GM21447 (cell line): ENCODE data around the gene IPCEF1.
A peak's percentile ranks its signal among the peaks of the same experiment; 100 is the strongest.
"Not testable (repeated sequence)": the region's sequence is repeated elsewhere in the genome, so short reads cannot be mapped to it uniquely, and the experiment has no call there.

Experiments used
- ATAC-seq: cut with Tn5 transposase; IDR thresholded peaks from one replicate; pipeline ENCODE4 v1.9.1; 2021; ENCODE audit not compliant: unreplicated experiment

Gene IPCEF1

DNA sequence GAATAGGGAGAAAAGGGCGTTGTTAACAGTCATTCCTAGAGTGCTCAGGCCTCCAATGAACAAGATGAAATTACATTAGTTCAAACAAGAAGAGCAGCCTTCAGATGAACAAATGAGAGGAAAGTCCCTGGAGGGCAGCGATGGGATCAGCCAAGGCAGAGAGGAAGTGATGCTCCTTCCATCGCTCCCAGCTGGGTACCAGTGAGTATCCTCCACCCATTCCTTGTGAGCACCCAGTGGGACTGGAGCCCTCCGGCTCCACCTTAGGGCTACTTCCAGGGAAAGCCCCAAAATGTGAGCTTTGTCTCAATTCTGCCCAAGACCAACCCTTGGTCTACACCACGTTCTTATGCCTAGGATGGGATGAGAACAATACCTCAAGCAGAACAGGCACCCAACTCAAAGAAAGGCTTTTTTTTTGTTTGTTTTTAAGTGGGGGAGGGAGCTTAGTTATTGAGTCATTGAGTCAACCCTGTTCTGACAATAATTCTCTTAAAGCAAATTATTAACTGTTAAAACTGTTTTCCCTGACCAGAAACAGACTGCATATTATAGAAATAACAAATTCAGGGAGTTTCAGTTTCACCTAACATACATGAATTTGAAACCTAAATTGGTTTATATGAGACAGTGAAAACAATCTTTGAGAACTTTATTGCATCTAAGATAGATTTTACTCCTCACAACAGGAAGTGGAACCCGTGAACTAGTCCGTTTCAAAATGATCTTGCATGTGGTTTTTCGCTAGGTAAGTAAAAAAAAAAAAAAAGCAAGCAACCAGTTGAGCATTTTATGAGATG, 106.9 kb downstream of the IPCEF1 start:
- ATAC-seq: peak; percentile 68

DNA sequence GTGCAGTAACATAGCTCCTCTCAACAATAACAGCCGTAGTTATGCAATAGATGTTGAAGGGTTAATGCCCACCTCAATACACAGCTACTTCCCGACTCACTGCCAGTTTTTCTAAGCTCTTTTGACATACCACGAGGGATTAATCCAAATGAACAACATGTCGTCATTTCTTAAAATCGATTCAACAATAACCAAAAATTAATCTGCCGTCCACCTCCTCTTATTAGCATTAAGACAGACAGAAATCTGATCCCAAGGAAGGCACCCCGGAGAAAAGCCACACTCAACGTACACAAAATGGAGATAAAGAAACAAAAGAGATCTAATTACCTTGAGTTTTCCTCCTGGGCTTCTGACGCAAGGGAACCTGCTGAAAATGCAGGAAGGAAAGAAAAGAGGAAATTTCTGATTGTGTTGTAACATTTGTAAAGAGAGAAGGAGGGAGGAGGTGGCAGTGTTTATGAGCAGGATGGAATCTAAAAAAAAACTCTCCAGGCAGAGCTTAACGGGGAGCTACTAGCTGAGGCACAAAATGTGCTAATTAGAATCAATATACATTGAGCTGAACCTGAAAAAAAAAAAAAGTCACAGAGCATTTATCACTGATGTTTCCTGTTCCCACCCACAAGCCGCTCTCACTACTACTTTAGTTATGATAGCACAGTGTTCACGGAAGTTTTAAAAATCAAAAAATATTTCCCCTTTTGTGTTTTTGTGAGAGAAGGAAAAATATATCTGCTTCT, 109.3 kb downstream of the IPCEF1 start:
- peak; percentile 42 for ATAC-seq

DNA sequence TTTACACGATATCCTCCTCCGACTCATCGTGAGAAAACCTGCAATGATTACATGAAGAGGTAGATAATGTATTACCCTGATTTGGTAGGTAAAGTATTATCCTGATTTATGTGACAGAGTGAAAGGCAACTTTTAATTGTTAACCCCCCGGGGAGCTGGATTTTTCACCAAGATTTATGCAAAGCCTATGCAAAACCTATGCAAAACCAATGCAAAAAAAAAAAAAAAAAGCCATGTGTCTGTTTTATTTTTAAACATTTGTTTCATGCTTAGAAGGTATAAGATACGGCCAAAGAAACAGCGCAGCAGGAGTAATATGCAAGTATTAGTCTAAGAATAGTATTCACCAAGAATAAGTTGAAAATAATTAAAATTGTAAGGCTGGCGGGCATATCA, 109.9 kb downstream of the IPCEF1 start:
- ATAC-seq: no peak

DNA sequence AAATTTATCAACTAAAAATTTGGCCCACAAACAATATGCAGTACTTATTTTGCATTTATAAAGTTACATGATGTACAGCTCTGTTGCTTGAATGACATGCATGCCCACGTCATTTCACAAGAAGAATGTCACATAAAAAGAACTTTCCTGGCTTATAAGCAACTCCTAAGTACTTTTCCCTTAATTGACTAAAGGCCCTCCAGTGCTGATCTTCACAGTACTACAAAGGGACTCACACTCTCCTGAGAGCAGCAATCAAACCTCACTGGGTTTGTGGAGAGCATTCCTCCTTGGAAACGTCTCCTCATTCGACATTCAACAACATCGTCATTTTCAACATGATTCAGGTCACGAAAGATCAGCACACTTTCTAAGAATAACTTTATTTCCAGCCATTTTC, 111.1 kb downstream of the IPCEF1 start:
- ATAC-seq: no peak

DNA sequence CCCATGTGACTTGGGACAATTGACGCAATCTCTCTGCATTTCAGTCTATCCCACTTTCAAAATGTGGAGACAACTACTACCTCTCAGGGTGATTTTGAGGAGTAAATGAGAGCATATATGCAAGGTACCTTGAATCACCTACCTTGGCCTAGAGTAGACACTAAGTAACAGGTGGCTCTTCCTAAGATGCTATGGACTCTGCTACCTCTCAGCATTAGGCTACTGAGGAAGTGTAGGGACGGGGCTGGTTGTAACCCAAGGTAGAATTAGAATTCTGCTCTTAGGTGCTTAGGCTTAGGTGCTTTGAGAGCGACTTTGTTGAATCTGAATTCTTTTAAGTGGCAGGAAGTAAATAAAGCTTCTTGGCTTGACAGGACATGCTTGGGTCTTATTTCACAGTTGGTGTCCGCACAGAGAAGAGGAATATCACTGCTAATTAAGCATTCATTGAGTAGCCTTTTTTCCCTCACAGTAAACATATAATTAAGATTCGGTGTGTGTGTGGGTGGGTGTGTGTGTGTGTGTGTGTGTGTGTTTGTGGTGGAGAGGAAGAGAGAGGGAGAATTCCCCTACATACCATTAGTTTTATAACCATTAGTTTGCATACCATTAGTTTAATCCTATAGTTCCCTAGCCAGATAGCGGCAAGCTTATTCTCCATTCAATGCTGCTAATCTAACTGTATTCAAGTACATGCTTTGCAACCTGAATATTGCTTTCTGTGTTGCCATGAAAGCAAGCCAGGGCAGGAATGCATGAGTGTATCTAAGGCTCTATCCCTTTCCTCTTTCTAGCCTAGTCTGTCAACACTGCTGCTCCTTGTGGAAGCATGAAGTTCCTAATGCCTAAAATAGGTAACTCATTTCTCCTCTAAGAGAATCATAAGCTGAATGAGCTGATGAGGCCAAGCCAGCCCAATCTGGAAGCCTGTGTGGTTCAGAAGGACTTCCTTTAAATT, 112.5 kb downstream of the IPCEF1 start:
- no peak for ATAC-seq

DNA sequence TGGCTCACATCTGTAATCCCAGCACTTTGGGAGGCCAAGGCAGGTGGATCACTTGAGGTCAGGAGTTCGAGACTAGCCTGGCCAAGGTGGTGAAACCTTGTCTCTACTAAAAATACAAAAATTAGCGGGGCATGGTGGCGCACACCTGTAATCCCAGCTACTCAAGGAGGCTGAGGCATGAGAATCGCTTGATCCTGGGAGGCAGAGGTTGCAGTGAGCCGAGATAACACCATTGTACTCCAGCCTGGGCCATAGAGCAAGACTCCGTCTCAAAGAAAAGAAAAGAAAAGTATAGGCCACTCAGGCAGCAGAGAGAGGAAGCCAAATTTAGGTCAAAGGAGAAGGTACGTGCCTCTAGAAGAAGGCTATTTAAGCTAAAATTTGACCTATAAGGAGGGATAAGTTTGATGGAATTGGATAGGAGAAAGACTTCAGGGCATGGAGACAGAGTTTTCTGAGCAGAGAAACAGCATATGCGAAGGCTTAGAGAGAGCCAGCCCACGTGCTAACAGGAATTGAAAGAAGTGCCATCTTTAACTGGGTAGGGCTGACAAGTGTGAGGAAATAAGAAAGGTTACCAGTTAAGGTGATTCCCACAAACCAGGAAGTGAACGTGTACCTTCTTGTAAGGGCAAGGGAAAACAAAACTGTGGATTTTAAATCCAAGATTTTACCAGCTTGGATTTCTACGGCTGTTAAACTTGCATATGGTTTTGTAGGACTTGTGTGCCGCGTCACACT, 113.8 kb downstream of the IPCEF1 start:
- no peak for ATAC-seq

DNA sequence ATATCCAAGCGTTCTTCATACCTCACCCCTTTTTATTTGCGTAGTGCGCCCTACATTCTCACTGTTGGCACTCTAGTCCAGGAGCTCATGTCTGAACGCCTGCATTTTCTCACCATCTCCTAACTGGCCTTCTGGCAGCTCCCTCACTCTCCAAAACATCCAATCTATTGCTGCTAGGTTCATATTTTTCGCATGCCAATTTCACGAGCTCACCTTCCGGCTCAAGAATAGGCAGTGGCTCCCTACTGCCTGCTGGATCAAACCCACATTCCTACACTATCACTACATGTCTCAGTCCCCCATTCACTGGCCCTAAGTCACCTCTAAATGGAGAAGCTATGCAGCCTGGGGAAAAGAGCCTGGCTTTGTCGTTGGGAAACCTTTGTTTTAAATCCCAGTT, 115.0 kb downstream of the IPCEF1 start:
- ATAC-seq: no peak

DNA sequence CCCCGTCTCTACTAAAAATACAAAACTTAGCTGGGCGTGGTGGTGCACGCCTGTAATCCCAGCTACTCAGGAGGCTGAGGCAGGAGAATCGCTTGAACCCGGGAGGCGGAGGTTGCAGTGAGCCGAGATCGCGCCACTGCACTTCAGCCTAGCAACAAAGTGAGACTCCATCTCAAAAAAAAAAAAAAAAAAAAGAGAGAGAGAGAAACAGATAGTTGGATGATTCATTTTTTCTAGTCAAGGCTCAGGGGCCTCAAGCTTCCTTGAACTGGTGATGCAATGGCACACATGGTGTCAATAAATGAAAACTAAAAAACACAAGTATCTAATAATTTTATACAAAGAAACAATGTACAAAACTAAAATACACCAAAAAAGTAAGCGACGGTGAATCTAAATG, 115.5 kb downstream of the IPCEF1 start:
- not testable (repeated sequence) for ATAC-seq

DNA sequence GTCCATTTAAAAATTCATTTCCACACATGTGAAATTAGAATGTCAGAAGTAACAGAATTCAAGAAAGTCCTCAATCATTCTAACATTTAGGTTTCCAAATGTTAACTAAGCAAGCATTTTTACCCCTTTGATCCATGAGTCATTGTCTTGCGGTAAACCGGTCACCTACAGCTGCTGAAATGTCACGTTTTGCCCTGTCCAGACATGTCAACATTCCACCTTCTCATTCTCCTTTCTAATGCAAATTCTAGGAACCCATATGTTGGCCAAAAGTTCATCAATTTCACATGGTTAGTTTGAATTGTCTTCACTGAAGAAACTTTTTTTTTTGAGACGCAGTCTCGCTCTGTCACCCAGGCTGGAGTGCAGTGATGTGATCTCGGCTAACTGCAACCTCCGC, 117.2 kb downstream of the IPCEF1 start:
- no peak for ATAC-seq

DNA sequence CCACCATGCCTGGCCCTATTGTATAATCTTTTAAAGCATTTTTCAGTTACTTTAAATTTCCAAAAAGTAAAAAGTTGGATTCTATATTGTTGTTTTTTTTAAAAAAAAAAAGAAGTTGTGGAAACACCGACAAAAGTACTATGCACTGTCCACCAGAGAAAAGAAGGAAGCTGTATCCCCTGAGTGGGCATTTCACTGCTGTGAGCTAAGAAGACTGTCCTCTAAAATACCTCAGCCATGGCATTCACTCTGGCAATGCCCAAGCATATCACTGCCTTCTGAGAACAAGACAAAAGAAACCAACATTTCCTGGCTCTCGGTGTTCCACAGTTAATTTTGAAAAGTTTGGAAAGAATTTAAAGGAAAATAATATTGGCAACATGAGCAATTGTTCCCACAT, 117.8 kb downstream of the IPCEF1 start:
- ATAC-seq: no peak

DNA sequence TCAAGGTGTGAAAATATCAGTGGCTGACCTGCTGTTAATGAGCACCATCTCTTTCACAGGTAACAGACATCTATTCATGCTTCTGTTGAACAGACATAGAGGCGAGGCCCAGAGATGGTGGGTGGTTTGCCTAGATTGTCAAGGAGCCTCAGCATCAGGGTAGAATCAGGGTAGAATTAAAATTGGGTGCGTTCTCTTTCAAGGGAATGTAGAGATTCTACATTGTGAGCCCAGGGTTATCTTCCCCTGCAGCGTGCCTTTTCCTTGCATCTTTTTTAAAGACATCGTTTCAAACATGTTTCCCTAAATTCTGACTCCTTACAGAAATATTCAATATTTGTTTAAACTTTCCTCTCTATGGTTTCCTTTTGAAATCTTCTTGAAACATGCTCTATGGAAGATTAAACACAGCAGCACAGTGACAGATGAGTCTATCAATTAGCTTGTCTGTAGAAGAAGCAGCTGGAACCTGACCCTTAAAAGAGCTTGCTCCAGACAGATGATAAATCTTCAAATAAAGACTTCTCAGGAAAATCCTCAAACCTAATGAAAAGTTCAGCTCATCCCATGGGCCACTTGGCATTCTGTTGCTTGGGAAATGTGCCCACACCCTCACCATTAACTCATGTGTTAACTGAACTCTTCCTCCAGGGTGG, 119.8 kb downstream of the IPCEF1 start:
- ATAC-seq: no peak

DNA sequence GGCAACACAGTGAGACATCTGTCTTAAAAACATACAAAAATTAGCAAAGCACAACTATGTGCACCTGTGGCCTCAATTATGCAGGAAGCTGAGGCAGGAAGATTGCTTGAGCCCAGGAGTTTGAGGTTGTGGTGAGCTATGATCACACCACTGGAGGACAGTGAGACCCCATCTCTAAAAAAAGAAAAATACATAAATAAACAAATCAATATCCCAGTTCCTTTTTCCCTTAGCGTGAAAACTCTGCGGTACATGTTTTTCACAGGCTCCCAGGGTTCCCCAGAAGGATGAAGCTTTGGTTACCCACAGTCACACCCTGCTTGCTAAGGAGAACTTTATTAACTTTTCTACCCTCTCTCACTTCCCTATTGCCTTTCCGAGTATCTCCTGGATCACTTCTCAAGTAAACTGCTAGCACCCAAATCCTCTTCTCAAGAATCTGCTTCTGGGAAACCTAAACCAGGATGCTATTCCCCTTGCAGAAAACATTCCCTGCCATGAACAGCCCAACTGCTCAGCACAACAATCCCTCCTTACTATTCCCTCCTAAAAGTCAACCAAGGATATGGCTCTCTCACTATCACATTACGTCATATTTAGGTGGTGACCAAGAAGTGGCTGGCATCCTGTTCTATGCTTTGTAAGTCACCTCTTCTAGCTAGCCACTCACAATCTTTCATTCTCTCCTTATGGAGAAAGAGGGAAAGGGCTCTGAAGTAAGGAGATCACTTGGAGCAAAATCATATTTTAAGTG, 122.4 kb downstream of the IPCEF1 start:
- peak; percentile 72 for ATAC-seq

DNA sequence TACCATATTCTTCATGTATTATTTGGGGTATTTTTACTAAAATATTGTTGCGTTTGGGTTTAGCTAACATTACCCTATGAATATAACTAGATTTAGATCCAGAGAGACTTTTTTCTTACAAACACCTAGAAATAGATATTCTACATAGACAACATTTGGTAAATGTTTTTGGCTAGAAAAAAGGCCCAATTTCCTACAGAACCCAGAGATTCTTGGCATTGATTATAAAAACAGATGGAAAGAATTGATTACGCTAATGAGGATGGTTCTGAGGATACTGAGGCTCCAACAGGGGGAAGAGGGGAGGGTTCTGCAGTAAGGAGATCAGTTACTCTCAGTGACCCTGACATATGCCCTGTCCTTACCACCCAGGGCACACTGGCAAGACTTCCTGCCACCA, 123.2 kb downstream of the IPCEF1 start:
- no peak for ATAC-seq

DNA sequence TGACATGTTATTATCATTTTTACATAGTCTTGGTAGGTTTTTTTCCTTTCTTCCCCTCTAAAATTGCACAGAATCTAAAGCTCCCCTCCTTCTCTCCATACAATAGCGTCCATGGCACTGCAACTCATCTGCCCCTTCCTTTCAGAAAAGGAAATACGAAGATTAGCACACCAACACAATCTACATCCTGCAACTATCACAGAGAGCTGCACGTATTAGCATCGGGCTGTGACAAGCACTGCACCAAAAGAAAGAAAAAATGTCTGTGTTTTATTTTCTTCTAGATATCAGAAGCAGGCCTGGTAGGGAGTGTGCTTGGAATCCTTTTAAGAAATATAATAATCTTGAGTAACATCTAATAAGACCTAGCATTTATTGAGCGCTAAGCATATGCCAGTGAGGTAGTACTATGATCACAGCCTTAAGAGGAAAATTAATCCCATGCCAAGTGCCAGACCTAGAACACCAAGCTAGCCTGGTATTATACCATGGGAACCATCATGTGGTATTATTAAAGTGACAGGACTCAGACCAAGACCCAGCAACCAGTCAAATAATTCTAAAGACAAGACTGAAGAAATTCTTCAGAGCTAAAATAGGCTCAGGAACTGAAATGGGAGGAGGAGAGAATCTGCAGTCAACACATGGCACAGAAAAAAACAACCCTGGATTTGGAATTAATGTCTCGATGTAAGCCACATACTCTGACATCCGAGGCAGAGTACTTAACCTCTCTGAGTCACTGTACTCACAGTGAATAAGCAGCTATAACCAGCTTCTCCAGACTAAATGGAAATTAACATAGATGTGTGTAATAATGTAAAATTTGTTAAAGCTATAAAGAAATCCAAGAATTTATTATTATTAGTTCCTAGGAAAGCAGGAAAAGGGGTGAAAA, 124.3 kb downstream of the IPCEF1 start:
- ATAC-seq: no peak

DNA sequence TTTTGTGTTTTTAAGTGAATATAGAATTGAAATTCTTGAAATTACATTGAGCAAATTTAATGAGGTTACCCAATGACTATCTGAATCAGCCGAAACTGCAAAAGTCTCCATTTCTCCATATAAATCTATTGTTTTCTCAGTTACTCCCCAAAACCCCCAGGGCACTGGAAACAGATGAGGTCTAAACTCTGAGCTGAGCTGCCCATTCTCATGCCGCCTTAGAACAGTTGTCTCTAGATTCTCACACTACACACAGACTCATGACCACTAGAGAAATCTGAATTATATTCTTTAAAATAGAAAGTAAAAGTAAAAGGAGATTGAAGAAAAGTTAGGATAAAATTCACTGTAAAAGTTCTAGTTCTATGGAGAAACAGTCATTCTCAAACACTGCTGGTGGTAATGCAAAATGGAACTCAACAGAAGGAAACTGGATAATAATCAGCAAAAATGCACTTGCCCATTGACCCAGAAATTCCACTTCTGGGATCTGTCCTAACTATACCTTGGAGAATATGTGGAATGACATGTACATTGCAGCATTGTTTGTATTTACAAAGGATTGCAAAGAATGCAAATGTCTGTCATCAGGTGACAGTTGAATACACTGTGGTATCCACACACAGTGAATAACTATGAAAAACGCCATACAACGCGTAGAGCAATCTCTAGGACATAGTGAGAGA, 125.5 kb downstream of the IPCEF1 start:
- ATAC-seq: no peak

DNA sequence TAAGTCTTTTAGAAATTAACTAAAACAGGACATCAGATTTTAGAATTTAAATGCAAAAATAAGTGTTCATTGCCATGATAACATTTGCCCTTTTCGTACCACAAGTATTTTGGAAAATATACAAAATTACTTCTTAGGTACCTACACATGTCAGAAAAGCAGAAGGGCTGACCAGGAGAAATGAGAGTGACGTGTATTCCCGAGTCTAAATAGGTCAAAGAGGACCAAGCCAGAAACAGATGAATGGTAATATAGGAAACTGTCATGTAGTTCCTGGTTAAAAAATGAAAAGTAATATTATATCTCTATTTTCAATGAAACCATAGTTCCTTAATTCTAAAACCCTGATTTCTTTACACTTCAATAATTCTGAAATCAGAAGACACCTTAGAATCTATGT, 126.2 kb downstream of the IPCEF1 start:
- ATAC-seq: no peak

DNA sequence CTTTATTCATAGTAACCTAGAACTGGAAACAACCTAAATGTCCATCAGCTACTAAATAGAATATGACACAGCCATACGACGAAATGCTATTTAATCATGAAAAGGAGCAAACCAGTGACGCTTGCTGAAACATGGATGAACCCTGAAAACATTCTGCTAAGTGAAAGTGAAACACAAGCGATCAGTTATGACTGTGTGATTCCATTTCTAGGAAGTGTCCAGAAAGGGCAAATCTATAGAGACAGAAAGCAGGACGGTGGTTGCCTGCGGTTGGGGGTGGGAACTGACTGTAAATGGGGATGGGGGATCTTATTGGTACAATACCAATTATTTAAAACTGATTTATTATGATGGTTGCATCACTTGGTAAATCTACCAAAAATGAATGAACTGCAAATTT, 126.8 kb downstream of the IPCEF1 start:
- peak; percentile 52 for ATAC-seq

DNA sequence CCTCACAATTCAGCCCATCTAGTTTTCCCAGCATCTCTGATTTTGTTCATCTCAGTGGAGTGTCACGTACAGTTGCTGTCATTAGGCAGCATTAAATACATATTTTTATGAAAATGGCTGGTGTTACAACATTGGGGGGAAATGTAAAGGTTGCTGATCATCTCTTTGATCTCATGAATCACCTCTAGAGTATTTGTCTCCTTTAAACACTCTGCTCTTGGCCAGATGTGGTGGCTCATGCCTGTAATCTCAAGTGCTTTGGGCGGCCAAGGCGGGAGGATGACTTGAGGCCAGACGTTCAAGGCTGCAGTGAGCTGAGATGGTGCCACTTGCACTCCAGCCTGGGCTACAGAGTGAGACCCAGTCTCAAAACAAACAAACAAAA, 128.1 kb downstream of the IPCEF1 start:
- no peak for ATAC-seq
